Measurements from ENCODE around the gene PRSS1.
"Not testable (repeated sequence)": the region's sequence is repeated elsewhere in the genome, so short reads cannot be mapped to it uniquely, and the experiment has no call there.

Gene PRSS1

GRCh38 chr7:142746264-142746663, 3.0 kb upstream of the PRSS1 start:
- in situ Hi-C loops (cut with HindIII; ENCODE audit: low sequenced_read_pairs), result no loop called here
- H3K4me3 ChIP-seq (ENCODE audit: low read depth, low read length), result no peak overlapping the region
- TF ChIP-seq, protein P1, sequence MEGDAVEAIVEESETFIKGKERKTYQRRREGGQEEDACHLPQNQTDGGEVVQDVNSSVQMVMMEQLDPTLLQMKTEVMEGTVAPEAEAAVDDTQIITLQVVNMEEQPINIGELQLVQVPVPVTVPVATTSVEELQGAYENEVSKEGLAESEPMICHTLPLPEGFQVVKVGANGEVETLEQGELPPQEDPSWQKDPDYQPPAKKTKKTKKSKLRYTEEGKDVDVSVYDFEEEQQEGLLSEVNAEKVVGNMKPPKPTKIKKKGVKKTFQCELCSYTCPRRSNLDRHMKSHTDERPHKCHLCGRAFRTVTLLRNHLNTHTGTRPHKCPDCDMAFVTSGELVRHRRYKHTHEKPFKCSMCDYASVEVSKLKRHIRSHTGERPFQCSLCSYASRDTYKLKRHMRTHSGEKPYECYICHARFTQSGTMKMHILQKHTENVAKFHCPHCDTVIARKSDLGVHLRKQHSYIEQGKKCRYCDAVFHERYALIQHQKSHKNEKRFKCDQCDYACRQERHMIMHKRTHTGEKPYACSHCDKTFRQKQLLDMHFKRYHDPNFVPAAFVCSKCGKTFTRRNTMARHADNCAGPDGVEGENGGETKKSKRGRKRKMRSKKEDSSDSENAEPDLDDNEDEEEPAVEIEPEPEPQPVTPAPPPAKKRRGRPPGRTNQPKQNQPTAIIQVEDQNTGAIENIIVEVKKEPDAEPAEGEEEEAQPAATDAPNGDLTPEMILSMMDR (IDR thresholded peaks at IDR 0.05; ENCODE audit: low read depth, low read length, missing control alignments), result no peak
- no peak for DNase-seq (ENCODE audit: low read depth)

DNA sequence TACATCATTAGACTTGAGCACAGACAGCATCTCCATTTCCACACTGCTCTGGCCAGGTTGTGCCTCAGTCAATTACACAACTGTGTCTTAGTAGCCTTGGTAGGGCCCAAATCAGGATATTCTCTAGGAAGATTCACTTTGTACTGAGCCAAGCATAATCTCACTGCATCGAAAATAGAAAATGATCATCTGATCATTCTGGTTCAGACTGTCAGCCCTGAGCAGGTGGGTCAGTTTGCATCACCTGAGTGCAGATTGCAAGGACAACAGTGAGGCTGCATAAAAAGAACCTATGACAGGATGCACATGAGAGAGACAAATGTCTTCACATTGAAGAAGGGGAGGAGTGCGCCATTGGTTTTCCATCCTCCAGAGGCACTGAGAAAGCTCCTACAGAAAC, 862 bp upstream of the PRSS1 start:
- DNase-seq (ENCODE audit: low read depth); in situ Hi-C loops (cut with HindIII; ENCODE audit: low sequenced_read_pairs); H3K4me3 ChIP-seq (ENCODE audit: low read depth, low read length): not testable (repeated sequence)

DNA sequence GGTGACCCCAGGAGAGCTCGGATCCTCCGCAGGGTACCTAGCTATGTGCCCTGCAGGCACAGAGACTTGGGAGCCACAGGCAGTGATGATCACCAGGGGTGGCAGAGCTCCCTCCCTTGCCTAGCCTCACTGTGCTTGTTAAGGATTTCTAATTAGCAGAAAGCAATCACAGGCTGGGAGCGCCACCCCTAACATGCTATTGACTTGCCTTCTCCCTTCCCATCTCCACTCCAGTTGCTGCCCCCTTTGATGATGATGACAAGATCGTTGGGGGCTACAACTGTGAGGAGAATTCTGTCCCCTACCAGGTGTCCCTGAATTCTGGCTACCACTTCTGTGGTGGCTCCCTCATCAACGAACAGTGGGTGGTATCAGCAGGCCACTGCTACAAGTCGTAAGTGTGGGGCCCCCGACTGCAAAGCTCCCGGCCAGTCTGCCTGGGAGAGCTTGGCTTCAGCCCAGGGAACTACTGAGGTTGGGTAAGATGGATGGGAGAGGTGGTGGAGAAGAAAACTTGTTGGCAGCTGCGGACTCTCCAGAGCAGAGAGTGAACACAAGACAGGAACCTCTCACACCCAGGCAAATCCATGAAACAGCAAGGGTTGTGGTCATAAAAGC, 1.2 kb downstream of the PRSS1 start:
- DNase-seq (ENCODE audit: low read depth), result no peak
- TF ChIP-seq, protein P1 (IDR thresholded peaks at IDR 0.05; ENCODE audit: low read depth, low read length, missing control alignments), result no peak
- H3K4me3 ChIP-seq (ENCODE audit: low read depth, low read length), result no peak overlapping the region
- in situ Hi-C loops (cut with HindIII; ENCODE audit: low sequenced_read_pairs), result no loop called here

- DNase-seq (ENCODE audit: low read depth); in situ Hi-C loops (cut with HindIII; ENCODE audit: low sequenced_read_pairs); H3K4me3 ChIP-seq (ENCODE audit: low read depth, low read length): not testable (repeated sequence)
Observed at GRCh38 chr7:142751526-142752175, 2.4 kb downstream of the PRSS1 start.

GRCh38 chr7:142752376-142753225, 3.3 kb downstream of the PRSS1 start:
- H3K4me3 ChIP-seq (ENCODE audit: low read depth, low read length), result no peak overlapping the region
- DNase-seq (ENCODE audit: low read depth), result no peak
- TF ChIP-seq, protein P1 (IDR thresholded peaks at IDR 0.05; ENCODE audit: low read depth, low read length, missing control alignments), result no peak
- in situ Hi-C loops (cut with HindIII; ENCODE audit: low sequenced_read_pairs), result no loop called here

- TF ChIP-seq, protein P1 (IDR thresholded peaks at IDR 0.05; ENCODE audit: low read depth, low read length, missing control alignments), result no peak
Observed at GRCh38 chr7:142753366-142753765, 4.1 kb downstream of the PRSS1 start.

DNA sequence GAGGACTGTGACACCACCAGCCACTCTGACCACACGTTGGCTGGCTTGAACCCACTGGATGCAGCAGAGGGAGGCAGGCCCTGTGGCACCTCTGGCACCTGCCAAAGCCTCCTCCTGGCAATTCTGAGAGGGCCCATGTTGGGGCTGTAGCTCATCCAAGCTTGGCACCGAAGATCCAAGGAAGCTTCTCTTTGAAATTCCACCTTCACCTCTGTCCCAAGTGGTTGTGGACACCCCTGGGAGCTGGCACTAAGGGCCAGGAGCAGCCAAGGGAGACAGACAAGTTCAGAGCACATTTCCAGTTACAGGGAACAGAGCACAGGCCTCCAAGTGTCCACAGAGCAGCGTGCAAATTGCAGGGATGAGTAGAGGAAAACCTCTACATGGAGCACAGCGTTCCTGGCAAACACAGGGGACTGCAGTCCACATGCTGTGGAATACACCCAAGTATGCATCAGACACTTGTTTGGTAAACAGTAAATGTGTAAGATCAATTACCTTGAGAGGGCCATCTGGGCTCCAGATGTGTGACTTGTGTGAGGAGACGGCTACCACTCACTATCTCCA, 4.7 kb downstream of the PRSS1 start:
- DNase-seq (ENCODE audit: low read depth); H3K4me3 ChIP-seq (ENCODE audit: low read depth, low read length); in situ Hi-C loops (cut with HindIII; ENCODE audit: low sequenced_read_pairs): not testable (repeated sequence)

More at GRCh38 chr7:142753366-142753765, 4.1 kb downstream of the PRSS1 start:
- in situ Hi-C loops (cut with HindIII; ENCODE audit: low sequenced_read_pairs), result no loop called here
- no peak for DNase-seq (ENCODE audit: low read depth)
- H3K4me3 ChIP-seq (ENCODE audit: low read depth, low read length), result no peak overlapping the region
